Measurements from ENCODE around the gene SNRNP70.
A peak's percentile ranks its signal among the peaks of the same experiment; 100 is the strongest.
"Not testable (repeated sequence)": the region's sequence is repeated elsewhere in the genome, so short reads cannot be mapped to it uniquely, and the experiment has no call there.

Gene SNRNP70

GRCh38 chr19:49064768-49065611 lies 20.3 kb upstream of the SNRNP70 start, which contains the start of gene NTF4:
TSS of gene NTF4 (minus strand) at chr19:49064818. CDS start at chr19:49061997, 2,821 bp downstream.
- H3K36me3 ChIP-seq (ENCODE audit: insufficient read depth, low read length): no peaks in the 10 kb centered on the region
- H3K9ac ChIP-seq (ENCODE audit: insufficient read length): peak within 1 kb of the TSS; percentile 47
- peak within 1 kb of the TSS; percentile 78 for H3K4me3 ChIP-seq
- H3K27ac ChIP-seq: no peak within 1 kb of the TSS
- DNase-seq (ENCODE audit: low read depth, low spot score): no peak
- TF ChIP-seq FOXP2 (optimal IDR thresholded peaks at IDR 0.05; ENCODE audit: control extremely low read depth, extremely low read length, insufficient read depth): no peak
- TF ChIP-seq EZH2 (IDR thresholded peaks at IDR 0.05): no peak
- no peak for TF ChIP-seq POLR2AphosphoS5 (IDR thresholded peaks at IDR 0.05; ENCODE audit: borderline replicate concordance, low read depth, low read length)
- H3K9me3 ChIP-seq (ENCODE audit: low read depth, low read length): no peaks in the 10 kb centered on the region

GRCh38 chr19:49065905-49066512 lies 19.2 kb upstream of the SNRNP70 start:
- Histone ChIP-seq H3K36me3 (ENCODE audit: insufficient read depth, low read length) (no peaks in the 10 kb centered on the region), H3K27ac (no peak overlapping the region), H3K9ac (ENCODE audit: insufficient read length) (no peak overlapping the region), H3K9me3 (ENCODE audit: low read depth, low read length) (no peaks in the 10 kb centered on the region), H3K4me3 (no peak overlapping the region)
- TF ChIP-seq FOXP2 (optimal IDR thresholded peaks at IDR 0.05; ENCODE audit: control extremely low read depth, extremely low read length, insufficient read depth) (no peak), EZH2 (IDR thresholded peaks at IDR 0.05) (no peak), POLR2AphosphoS5 (IDR thresholded peaks at IDR 0.05; ENCODE audit: borderline replicate concordance, low read depth, low read length) (no peak)
- no peak for DNase-seq (ENCODE audit: low read depth, low spot score)

- no peak overlapping the region for H3K9ac ChIP-seq (ENCODE audit: insufficient read length)
- H3K27ac ChIP-seq: no peak overlapping the region
- H3K36me3 ChIP-seq (ENCODE audit: insufficient read depth, low read length): no peaks in the 10 kb centered on the region
- DNase-seq (ENCODE audit: low read depth, low spot score): no peak
- no peak overlapping the region for H3K4me3 ChIP-seq
- no peaks in the 10 kb centered on the region for H3K9me3 ChIP-seq (ENCODE audit: low read depth, low read length)
- no peak for TF ChIP-seq EZH2 (IDR thresholded peaks at IDR 0.05)
- no peak for TF ChIP-seq POLR2AphosphoS5 (IDR thresholded peaks at IDR 0.05; ENCODE audit: borderline replicate concordance, low read depth, low read length)
Measured at GRCh38 chr19:49067554-49067953, 17.7 kb upstream of the SNRNP70 start.

GRCh38 chr19:49069026-49069425 lies 16.2 kb upstream of the SNRNP70 start:
- TF ChIP-seq FOXP2 (optimal IDR thresholded peaks at IDR 0.05; ENCODE audit: control extremely low read depth, extremely low read length, insufficient read depth) (no peak), EZH2 (IDR thresholded peaks at IDR 0.05) (no peak), POLR2AphosphoS5 (IDR thresholded peaks at IDR 0.05; ENCODE audit: borderline replicate concordance, low read depth, low read length) (no peak)
- H3K9me3 ChIP-seq (ENCODE audit: low read depth, low read length): no peaks in the 10 kb centered on the region
- no peak overlapping the region for H3K27ac ChIP-seq
- no peaks in the 10 kb centered on the region for H3K36me3 ChIP-seq (ENCODE audit: insufficient read depth, low read length)
- no peak overlapping the region for H3K4me3 ChIP-seq
- DNase-seq (ENCODE audit: low read depth, low spot score): no peak
- H3K9ac ChIP-seq (ENCODE audit: insufficient read length): no peak overlapping the region

GRCh38 chr19:49070416-49070815 lies 14.8 kb upstream of the SNRNP70 start:
- Histone ChIP-seq H3K9me3 (ENCODE audit: low read depth, low read length) (no peaks in the 10 kb centered on the region), H3K36me3 (ENCODE audit: insufficient read depth, low read length) (no peaks in the 10 kb centered on the region), H3K27ac (no peak overlapping the region), H3K9ac (ENCODE audit: insufficient read length) (no peak overlapping the region), H3K4me3 (no peak overlapping the region)
- no peak for DNase-seq (ENCODE audit: low read depth, low spot score)
- TF ChIP-seq POLR2AphosphoS5 (IDR thresholded peaks at IDR 0.05; ENCODE audit: borderline replicate concordance, low read depth, low read length) (no peak), EZH2 (IDR thresholded peaks at IDR 0.05) (no peak), FOXP2 (optimal IDR thresholded peaks at IDR 0.05; ENCODE audit: control extremely low read depth, extremely low read length, insufficient read depth) (no peak)

GRCh38 chr19:49071860-49072547 lies 13.2 kb upstream of the SNRNP70 start:
- Histone ChIP-seq H3K36me3 (ENCODE audit: insufficient read depth, low read length) (no peaks in the 10 kb centered on the region), H3K27ac (no peak overlapping the region), H3K9ac (ENCODE audit: insufficient read length) (no peak overlapping the region), H3K4me3 (peak overlapping the region; percentile 80), H3K9me3 (ENCODE audit: low read depth, low read length) (no peaks in the 10 kb centered on the region)
- TF ChIP-seq EZH2 (IDR thresholded peaks at IDR 0.05) (no peak), FOXP2 (optimal IDR thresholded peaks at IDR 0.05; ENCODE audit: control extremely low read depth, extremely low read length, insufficient read depth) (no peak), POLR2AphosphoS5 (IDR thresholded peaks at IDR 0.05; ENCODE audit: borderline replicate concordance, low read depth, low read length) (peak; percentile 70; the same call in 1 of the 2 replicates)
- DNase-seq (ENCODE audit: low read depth, low spot score): no peak

- Histone ChIP-seq H3K27ac (no peak overlapping the region), H3K36me3 (ENCODE audit: insufficient read depth, low read length) (no peaks in the 10 kb centered on the region), H3K9me3 (ENCODE audit: low read depth, low read length) (no peaks in the 10 kb centered on the region), H3K9ac (ENCODE audit: insufficient read length) (no peak overlapping the region), H3K4me3 (peak overlapping the region; percentile 66; the same call in 1 of the 2 replicates)
- DNase-seq (ENCODE audit: low read depth, low spot score): no peak
- no peak for TF ChIP-seq POLR2AphosphoS5 (IDR thresholded peaks at IDR 0.05; ENCODE audit: borderline replicate concordance, low read depth, low read length)
- no peak for TF ChIP-seq EZH2 (IDR thresholded peaks at IDR 0.05)
Measured at GRCh38 chr19:49073514-49074378, 11.5 kb upstream of the SNRNP70 start.

- not testable (repeated sequence) for DNase-seq (ENCODE audit: low read depth, low spot score)
Measured at GRCh38 chr19:49074869-49075268, 10.4 kb upstream of the SNRNP70 start.

More at GRCh38 chr19:49074869-49075268, 10.4 kb upstream of the SNRNP70 start:
- H3K9me3 ChIP-seq (ENCODE audit: low read depth, low read length); H3K9ac ChIP-seq (ENCODE audit: insufficient read length); H3K27ac ChIP-seq; H3K36me3 ChIP-seq (ENCODE audit: insufficient read depth, low read length); H3K4me3 ChIP-seq: not testable (repeated sequence)
